Motor neuron (in vitro differentiated cells): Measurements from ENCODE around the gene DENND2A. TPM values are rescaled to one million over a fixed set of nuclear protein-coding genes. Genes with fewer than 3 reads are reported as not detected.
"Not testable (repeated sequence)": the region's sequence is repeated elsewhere in the genome, so short reads cannot be mapped to it uniquely, and the experiment has no call there.

ENCODE experiments used
- ATAC-seq, 8 experiments: fragments of 200-7000 bp; cut with Tn5 transposase; replicated peaks in 6 of 8; 2 replicates each; pipeline ENCODE4 v1.8.0; 2021; ENCODE audit warnings: mild to moderate bottlenecking in 8 of 8, moderate library complexity in 8 of 8
- H3K27ac ChIP-seq, 2 donors: fragments of 250-450 bp; sonication (Bioruptor Pico); 2 replicates each; pipeline ENCODE4 v1.9.0; 2021; ENCODE audit warnings: antibody characterized with exemption in 2 of 2, mild to moderate bottlenecking in 2 of 2, moderate library complexity in 1 of 2
- H3K4me1 ChIP-seq, 2 donors: fragments of 250-450 bp; sonication (Bioruptor Pico); replicated peaks in 1 of 2; 2 replicates each; pipeline ENCODE4 v1.6.1; 2021; ENCODE audit warnings: antibody characterized with exemption in 2 of 2, mild to moderate bottlenecking in 2 of 2, moderate library complexity in 1 of 2
- H3K4me3 ChIP-seq, 5 donors: fragments of 250-450 bp; sonication (Bioruptor Pico); 2 replicates each; pipeline ENCODE4 v1.9.0; 2021; ENCODE audit warnings: antibody characterized with exemption in 5 of 5, mild to moderate bottlenecking in 5 of 5, moderate library complexity in 4 of 5
- WGBS, 10 experiments: fragments of 450-650 bp; shearing (Covaris generic); methylation state at CpG; one replicate each; pipeline ENCODE4 v1.0.0; 2022; 5-methylcytosine and 5-hydroxymethylcytosine counted together
- in situ Hi-C, 9 experiments: fragments of 400-800 bp; cut with MboI; loops; one replicate each; pipeline ENCODE4 v1.15.0; 2021; ENCODE audit warnings: low sequenced_read_pairs in 9 of 9, low pct_unique_long_range_greater_than_20kb in 2 of 9; ENCODE audit not compliant: unreplicated experiment in 9 of 9
- total RNA-seq, 8 experiments: library from RNA; unstranded; fragments of 300-600 nt; gene quantifications; 2 replicates each; pipeline versions ENCODE4 v1.2.3 to v1.2.4, GENCODE V29; 2022

Gene DENND2A
- total RNA-seq, 8 experiments from 2014 or later, result 5.6 to 56.3 (median 28.6) TPM

GRCh38 chr7:140654661-140655060 lies 14.0 kb upstream of the DENND2A start:
- Histone ChIP-seq H3K27ac (no peak overlapping the region), H3K4me3 (no peak overlapping the region), H3K4me1 (peaks cover 0 to 3% of the 10 kb centered on the region in 2 donors)
- ATAC-seq, result no peak
- in situ Hi-C loops, result loop anchor here in 7 of 9 experiments (10.0 to 25.0 kb wide), 2 partner anchors 140 to 142 kb away; no protein-coding TSS in a partner anchor
- 50 to 100% (median 74%) methylated on average over 1 to 4 of the region's 4 CpGs; no CpG with 5 or more reads in 4 of the 10 experiments for WGBS, 10 experiments

DNA sequence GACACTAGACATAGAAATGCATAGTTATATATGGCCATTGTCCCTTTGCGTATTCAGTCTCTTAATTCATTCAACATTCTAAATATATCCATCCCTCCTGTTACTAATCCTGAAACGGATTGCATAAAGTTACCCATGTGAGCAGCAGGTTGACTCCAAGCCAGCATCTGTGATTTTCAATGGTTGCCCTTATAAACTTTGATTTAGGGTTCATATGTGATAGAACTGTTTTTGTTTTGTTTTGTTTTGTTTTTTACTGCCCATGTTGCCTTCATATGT lies 13.4 kb upstream of the DENND2A start:
- 0 to 100% (median 74%) methylated on average over 1 to 2 of the region's 2 CpGs; no CpG with 5 or more reads in 2 of the 10 experiments for WGBS, 10 experiments
- Histone ChIP-seq H3K4me1 (peaks cover 0 to 3% of the 10 kb centered on the region in 2 donors), H3K4me3 (no peak overlapping the region), H3K27ac (no peak overlapping the region)
- ATAC-seq, result no peak
- in situ Hi-C loops, result loop anchor here in 7 of 9 experiments (10.0 to 25.0 kb wide), 2 partner anchors 139 to 142 kb away; no protein-coding TSS in a partner anchor

GRCh38 chr7:140653319-140654108 lies 12.9 kb upstream of the DENND2A start:
- ATAC-seq, result peak; percentile 49 to 100 (median 99)
- 0 to 57% (median 15%) methylated on average over 2 to 8 of the region's 15 CpGs; no CpG with 5 or more reads in 2 of the 10 experiments for WGBS, 10 experiments
- in situ Hi-C loops, result loop anchor here in 7 of 9 experiments (10.0 to 25.0 kb wide), 2 partner anchors 139 to 141 kb away; no protein-coding TSS in a partner anchor

GRCh38 chr7:140650367-140650766 lies 9.8 kb upstream of the DENND2A start:
- Histone ChIP-seq H3K4me3 (no peak overlapping the region), H3K4me1 (peaks cover 5 to 15% of the 10 kb centered on the region in 2 donors), H3K27ac (no peak overlapping the region)
- in situ Hi-C loops, result loop anchor here in 7 of 9 experiments (10.0 to 25.0 kb wide), 2 partner anchors 136 to 138 kb away; no protein-coding TSS in a partner anchor
- 82 to 100% (median 90%) methylated on average over 1 to 9 of the region's 12 CpGs; no CpG with 5 or more reads in 2 of the 10 experiments for WGBS, 10 experiments
- ATAC-seq, result no peak

More at GRCh38 chr7:140653319-140654108, 12.9 kb upstream of the DENND2A start:
- Histone ChIP-seq H3K4me1 (peaks cover 0 to 3% of the 10 kb centered on the region in 2 donors), H3K27ac (peak overlapping the region in 1 of 2 donors; percentile 15), H3K4me3 (no peak overlapping the region)

GRCh38 chr7:140649556-140650205 lies 9.1 kb upstream of the DENND2A start:
- H3K27ac ChIP-seq, result no peak overlapping the region

GRCh38 chr7:140646931-140647647 lies 6.5 kb upstream of the DENND2A start:
- H3K4me3 ChIP-seq, result no peak overlapping the region
- H3K27ac ChIP-seq, result no peak overlapping the region
- in situ Hi-C loops, result loop anchor here in 2 of 9 experiments (10.0 to 25.0 kb wide), 2 partner anchors 132 to 135 kb away; no protein-coding TSS in a partner anchor
- ATAC-seq, result peak; percentile 67 to 97 (median 95)
- 11 to 71% (median 47%) methylated on average over 1 to 8 of the region's 8 CpGs for WGBS, 10 experiments
- peaks cover 5 to 21% of the 10 kb centered on the region in 2 donors for H3K4me1 ChIP-seq

More at GRCh38 chr7:140649556-140650205, 9.1 kb upstream of the DENND2A start:
- peak in 2 of 8 experiments; percentile 52 to 72 for ATAC-seq
- in situ Hi-C loops, result loop anchor here (10.0 to 25.0 kb wide), 2 partner anchors 135 to 137 kb away; no protein-coding TSS in a partner anchor
- H3K4me3 ChIP-seq, result no peak overlapping the region
- WGBS, 10 experiments, result 40 to 100% (median 80%) methylated on average over 1 to 5 of the region's 6 CpGs; no CpG with 5 or more reads in 1 of the 10 experiments
- H3K4me1 ChIP-seq, result peaks cover 5 to 18% of the 10 kb centered on the region in 2 donors

DNA sequence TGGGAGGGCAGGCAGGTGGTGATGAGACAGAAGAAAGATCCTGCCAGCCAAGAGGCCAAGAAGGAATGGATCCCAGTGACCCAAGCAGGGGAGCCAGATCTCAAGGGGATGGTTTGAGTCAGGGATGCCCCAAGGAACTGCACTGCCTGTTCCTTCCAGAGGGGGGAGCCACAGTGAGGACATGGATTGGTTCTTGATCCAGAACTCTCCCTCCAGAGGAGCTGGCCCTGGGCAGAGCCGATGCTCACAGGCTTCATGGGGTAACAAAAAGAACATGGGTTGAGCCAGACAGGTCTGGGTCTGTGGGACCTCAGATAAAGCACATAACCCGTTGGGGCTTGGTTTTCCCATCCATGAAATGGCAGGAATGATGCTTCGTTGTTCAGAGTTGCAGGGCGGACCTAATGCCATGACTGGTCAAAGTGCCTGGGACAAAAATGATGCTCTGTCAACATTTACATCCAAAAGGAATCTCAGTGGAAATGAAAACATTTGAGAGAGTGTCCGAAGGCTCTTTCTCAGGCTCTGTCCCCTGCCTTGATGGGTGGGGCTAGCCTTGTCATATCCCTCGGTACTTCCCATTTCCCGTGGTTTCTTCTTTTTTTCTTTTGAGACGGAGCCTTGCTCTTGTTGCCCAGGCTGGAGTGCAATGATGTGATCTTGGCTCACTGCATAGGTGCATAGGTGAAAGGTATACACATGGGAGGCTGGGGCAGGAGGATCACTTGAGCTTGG lies 4.7 kb upstream of the DENND2A start:
- in situ Hi-C loops, result loop anchor here in 2 of 9 experiments (10.0 to 25.0 kb wide), 2 partner anchors 131 to 133 kb away; no protein-coding TSS in a partner anchor
- Histone ChIP-seq H3K27ac (no peak overlapping the region), H3K4me3 (no peak overlapping the region), H3K4me1 (peaks cover 9 to 29% of the 10 kb centered on the region in 2 donors)
- 60 to 100% (median 95%) methylated on average over 1 to 7 of the region's 8 CpGs; no CpG with 5 or more reads in 2 of the 10 experiments for WGBS, 10 experiments
- ATAC-seq, result no peak

- ATAC-seq, H3K27ac ChIP-seq, H3K4me3 ChIP-seq: not testable (repeated sequence)
- in situ Hi-C loops, result loop anchor here in 2 of 9 experiments (10.0 to 25.0 kb wide), 2 partner anchors 130 to 132 kb away; no protein-coding TSS in a partner anchor
- peaks cover 9 to 29% of the 10 kb centered on the region in 2 donors for H3K4me1 ChIP-seq
- WGBS, 10 experiments, result 61 to 98% (median 76%) methylated on average over 2 to 8 of the region's 13 CpGs; no CpG with 5 or more reads in 4 of the 10 experiments
Observed at GRCh38 chr7:140644761-140645160, 4.1 kb upstream of the DENND2A start.

DNA sequence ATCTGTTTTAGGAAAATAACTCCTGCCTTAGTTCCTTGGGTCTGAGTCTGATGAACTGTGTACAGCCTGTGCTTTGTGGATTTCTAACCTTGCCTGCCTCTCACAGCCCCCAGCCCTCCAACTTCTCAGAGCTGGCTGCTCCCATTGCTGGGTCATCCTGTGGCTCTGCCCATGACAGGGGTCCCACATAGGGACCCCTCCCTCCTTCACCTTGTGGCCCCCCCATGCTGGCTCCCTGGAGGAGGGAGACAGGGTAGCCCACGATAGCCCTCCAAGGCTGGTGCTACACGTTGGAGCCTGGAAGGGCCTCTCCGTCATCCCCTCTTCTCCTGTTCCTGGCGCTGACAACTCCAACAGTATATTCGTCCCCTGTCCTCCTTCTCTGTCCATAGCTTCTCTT lies 2.8 kb upstream of the DENND2A start:
- WGBS, 10 experiments, result 80 to 100% (median 98%) methylated on average over 1 to 5 of the region's 5 CpGs; no CpG with 5 or more reads in 1 of the 10 experiments
- no peak for ATAC-seq
- peaks cover 18 to 38% of the 10 kb centered on the region in 2 donors for H3K4me1 ChIP-seq
- in situ Hi-C loops, result loop anchor here in 2 of 9 experiments (10.0 to 25.0 kb wide), 2 partner anchors 129 to 131 kb away; no protein-coding TSS in a partner anchor
- H3K27ac ChIP-seq, result no peak overlapping the region
- no peak overlapping the region for H3K4me3 ChIP-seq

GRCh38 chr7:140641524-140642195 lies 1.0 kb upstream of the DENND2A start:
- H3K27ac ChIP-seq, result peak overlapping the region in 1 of 2 donors; percentile 89

DNA sequence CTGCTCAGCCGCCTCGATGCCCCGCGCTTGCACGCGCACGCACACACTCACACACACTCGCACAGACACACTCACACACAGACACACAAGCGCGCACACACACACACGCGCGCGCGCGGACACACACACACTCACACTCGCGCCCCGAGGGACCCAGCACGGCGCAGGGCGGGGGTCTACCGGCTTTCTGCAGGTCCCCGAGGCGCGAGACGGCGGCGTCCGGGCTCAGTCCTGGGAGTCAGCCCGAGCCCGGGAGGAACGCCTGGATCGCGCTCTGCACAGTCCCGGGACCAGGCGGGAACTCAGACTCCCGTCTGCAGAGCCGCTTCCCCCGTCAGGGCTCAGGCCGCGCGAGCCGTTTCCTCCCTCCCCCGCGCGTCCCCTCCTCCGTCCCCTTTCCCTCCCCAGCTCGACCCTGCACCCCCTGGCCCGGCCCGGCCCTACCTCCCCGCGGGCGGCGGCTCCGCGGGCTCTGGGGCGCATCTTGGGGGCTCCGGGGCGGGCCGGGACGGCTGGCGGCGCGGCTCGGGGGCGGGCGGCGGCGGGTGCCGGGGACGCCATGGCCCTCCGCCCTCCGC lies 464 bp downstream of the DENND2A start:
- Histone ChIP-seq H3K4me3 (peak overlapping the region; percentile 62 to 86 (median 81)), H3K27ac (peak overlapping the region; percentile 89), H3K4me1 (peaks cover 32 to 50% of the 10 kb centered on the region in 2 donors)
- in situ Hi-C loops, result loop anchor here in 2 of 9 experiments (10.0 to 25.0 kb wide), 2 partner anchors 125 to 128 kb away; no protein-coding TSS in a partner anchor
- 0% methylated on average over 6 to 16 of the region's 74 CpGs; no CpG with 5 or more reads in 7 of the 10 experiments for WGBS, 10 experiments
- ATAC-seq, result peak; percentile 7 to 60 (median 46)

More at GRCh38 chr7:140641524-140642195, 1.0 kb upstream of the DENND2A start:
- ATAC-seq, result no peak
- in situ Hi-C loops, result loop anchor here in 2 of 9 experiments (10.0 to 25.0 kb wide), 2 partner anchors 127 to 129 kb away; no protein-coding TSS in a partner anchor
- Histone ChIP-seq H3K4me3 (peak overlapping the region; percentile 62 to 86 (median 81)), H3K4me1 (peaks cover 19 to 38% of the 10 kb centered on the region in 2 donors)
- 33 to 63% (median 48%) methylated on average over 1 to 8 of the region's 15 CpGs; no CpG with 5 or more reads in 2 of the 10 experiments for WGBS, 10 experiments
